Stimulated activated CD4-positive, alpha-beta T cell treated with anti-CD3 and anti-CD28 coated beads, TNF-alpha, amount 100 ng/mL, for 24 hours (primary cell): Measurements from ENCODE around the gene ZNF678.
"Not testable (repeated sequence)": the region's sequence is repeated elsewhere in the genome, so short reads cannot be mapped to it uniquely, and the experiment has no call there.

ENCODE experiments used
- DNase-seq, 3 experiments: peaks; one replicate each; pipeline ENCODE4 v3.0.0-alpha.2; 2020; ENCODE audit warnings: low read depth in 3 of 3

ZNF678 gene

DNA sequence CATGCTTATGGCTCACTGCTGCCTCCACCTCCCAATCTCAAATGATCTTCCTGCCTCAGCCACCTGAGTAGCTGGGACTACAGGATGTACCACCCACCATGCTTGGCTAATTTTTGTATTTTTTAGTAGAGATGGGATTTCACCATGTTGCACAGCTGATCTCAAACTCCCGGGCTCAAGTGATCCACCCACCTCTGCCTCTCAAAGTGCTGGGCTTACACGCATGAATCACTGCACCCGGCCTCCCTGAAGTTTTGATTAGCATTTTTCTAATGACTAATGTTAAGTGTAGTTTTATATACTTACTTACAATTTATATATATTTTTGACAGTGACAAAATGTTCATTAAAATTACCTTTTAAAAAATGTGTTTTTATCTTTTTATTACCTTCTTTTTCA is 41.1 kb downstream of the ZNF678 start:
- DNase-seq: no peak

DNA sequence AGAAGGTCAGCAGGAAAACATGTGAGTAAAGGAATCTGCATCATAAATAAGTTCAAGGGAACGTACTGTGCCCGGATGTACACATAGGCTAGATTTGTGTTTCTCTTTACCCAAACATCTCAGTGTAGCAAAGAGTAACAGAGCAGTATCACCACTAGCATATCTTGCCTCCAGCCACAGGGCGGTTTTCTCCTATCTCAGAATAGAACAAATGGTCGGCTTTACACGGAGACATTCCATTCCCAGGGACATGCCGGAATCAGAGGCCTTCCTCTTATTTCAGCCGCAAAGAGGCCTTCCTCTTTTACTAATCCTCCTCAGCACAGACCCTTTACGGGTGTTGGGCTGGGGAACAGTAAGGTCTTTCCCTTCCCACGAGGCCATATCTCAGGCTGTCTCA is 42.9 kb downstream of the ZNF678 start:
- not testable (repeated sequence) for DNase-seq

DNA sequence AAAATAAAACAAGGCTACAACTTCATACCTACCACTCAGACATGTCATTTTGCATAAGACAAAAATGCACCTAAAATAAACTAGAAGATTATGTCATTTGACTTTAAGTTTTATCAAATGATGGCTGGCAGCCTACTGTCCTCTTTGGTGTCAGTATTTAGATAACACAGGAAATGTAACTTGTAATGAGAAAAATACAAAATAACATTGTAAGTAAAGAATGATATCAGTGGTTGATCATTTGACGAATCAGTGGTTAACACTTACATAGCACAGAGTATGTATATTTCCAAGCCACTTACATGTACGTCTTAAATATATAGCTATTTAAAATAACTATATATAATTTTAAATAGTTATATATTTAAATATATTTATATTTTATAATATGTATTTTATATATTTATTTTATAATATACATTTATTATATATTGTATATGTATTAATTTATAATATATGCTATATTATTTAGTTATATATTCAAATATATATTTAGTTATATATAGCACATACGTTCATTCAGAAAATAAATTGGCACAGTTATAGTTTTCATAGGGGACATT is 44.1 kb downstream of the ZNF678 start:
- no peak for DNase-seq

GRCh38 chr1:227612658-227613057 is 49.3 kb downstream of the ZNF678 start:
- DNase-seq: no peak

DNA sequence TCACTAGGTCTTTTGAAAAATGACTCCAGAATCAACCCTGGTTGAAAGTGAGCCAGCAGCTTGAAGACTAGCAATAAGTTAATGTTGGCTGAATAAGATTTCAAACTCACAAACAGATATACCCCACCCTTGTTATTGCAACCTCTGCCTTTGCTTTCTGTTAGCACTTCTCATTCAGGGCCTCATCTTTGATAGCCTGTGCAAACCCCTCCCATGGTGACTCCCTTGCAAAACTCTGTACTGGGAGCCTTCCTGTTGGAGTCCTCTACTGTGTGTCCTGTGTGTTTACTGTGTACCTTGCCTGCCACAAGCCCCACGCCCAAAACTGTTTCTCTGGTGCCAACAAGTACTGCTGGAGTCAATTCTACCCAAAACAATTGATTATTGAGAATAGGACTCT is 50.2 kb downstream of the ZNF678 start:
- no peak for DNase-seq

- DNase-seq: no peak
These were observed 57.9 kb downstream of the ZNF678 start for GRCh38 chr1:227621211-227621610.

DNA sequence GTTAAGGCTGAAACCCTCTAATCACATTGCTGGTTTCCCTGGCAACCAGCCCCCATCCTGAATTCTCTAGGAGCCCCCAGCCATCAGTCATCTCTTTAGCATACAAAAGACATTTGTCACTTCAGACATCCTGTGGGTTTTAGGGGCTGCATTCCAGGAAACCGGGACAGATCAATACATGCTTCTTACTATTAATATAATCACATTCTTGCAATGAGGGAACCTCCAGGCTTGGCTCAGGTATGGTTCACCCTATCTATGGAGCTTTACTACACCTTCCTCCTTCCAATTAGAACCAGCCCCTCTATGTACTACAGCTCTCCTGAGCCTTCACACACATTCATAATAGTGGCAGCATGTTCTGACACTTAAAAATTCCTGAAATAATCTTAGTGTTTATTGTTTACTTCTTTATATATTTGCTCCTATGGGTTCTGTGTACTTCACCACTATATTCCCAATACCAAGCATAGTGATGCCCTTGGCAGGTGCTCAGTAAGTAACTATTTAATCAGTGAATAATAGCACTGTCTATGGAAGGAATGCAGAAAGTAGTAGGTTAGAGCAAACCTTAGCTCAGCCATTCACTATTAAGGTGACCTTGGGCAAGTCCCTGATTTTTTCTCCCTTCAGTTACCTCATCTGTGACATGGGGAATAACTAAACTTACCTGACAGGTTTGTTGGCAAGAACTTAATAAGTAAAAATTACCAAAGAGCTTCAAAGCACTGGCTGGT is 59.6 kb downstream of the ZNF678 start:
- DNase-seq: no peak

DNA sequence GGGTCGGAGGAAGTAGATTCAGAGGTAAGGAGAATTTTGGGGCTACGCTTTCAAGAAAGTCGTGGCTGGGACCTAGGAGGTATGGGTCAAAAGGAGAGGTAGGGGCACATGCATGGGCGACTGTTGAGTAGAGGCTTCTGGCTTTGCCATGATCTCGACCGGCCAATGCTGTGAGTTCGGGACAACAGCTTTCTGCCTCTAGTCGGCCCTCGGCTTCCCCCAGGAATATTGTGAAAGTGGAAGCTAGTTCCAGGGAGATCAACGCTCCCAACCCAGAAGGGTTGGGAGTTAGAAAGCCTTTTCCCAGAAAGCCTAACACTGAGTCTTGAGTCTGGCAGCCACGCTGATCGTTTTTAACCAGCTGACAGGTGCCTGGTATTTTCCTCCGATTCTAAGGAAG is 69.0 kb downstream of the ZNF678 start:
- DNase-seq: no peak

- DNase-seq: no peak
These were observed 72.2 kb downstream of the ZNF678 start for GRCh38 chr1:227635596-227635995.

GRCh38 chr1:227654431-227654830 is 91.1 kb downstream of the ZNF678 start:
- no peak for DNase-seq

DNA sequence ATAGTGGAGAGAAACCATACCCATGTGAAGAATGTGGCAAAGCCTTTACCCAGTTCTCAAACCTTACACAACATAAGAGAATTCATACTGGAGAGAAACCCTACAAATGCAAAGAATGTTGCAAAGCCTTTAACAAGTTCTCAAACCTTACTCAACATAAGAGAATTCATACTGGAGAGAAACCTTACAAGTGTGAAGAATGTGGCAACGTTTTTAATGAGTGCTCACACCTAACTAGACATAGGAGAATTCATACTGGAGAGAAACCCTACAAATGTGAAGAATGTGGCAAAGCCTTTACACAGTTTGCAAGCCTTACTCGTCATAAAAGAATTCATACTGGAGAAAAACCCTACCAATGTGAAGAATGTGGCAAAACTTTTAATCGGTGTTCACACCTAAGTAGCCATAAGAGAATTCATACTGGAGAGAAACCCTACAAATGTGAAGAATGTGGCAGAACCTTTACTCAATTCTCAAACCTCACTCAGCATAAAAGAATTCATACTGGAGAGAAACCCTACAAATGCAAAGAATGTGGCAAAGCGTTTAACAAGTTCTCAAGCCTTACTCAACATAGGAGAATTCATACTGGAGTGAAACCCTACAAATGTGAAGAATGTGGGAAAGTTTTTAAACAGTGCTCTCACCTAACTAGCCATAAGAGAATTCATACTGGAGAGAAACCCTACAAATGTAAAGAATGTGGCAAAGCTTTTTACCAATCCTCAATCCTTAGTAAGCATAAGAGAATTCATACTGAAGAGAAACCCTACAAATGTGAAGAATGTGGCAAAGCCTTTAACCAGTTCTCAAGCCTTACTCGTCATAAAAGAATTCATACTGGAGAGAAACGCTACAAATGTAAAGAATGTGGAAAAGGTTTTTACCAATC is 91.7 kb downstream of the ZNF678 start:
- no peak for DNase-seq

DNA sequence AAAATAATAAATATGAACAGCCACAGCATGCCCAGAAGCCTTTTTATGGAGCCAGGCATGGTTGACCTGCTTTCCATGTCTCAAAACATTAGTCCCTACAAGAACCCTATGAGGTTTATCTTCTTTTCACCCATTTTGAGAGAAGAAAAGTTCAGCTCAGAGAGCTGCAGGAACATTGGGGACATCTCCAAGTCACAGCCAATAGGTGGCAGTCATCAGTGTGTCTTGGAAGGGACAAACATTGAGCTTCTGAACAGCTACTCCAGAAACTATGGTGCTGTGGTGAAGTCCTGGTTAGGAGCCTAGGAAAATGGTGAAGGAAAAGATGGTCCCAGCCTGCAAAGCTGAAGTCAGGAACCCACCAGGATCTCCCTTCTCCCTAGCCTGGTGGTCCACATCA is 98.1 kb downstream of the ZNF678 start:
- no peak for DNase-seq

GRCh38 chr1:227662933-227663332 is 99.6 kb downstream of the ZNF678 start:
- DNase-seq: no peak

- no peak for DNase-seq
These were observed 102.9 kb downstream of the ZNF678 start for GRCh38 chr1:227666286-227666685.

DNA sequence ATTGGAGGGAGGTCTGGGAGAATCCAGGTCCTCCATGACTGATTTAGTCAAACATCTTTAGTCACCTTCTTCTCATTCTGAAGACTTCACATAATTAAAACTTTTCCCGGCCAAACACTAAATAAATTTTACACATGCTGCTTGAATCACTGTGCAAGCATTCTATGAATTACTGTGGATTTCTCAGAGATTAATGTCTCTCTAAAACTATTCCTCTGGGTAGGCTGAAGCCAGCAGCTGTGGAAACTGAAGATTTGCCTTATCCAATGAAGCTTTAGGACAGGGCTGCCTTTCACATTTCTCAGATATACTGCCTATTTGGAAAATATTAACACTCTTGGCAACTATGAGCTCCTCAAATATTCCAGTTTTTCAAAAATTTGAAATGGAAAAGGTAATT is 110.1 kb downstream of the ZNF678 start:
- no peak for DNase-seq

GRCh38 chr1:227685807-227686206 is 122.5 kb downstream of the ZNF678 start:
- DNase-seq: no peak

GRCh38 chr1:227697321-227697864 is 134.0 kb downstream of the ZNF678 start:
- no peak for DNase-seq

DNA sequence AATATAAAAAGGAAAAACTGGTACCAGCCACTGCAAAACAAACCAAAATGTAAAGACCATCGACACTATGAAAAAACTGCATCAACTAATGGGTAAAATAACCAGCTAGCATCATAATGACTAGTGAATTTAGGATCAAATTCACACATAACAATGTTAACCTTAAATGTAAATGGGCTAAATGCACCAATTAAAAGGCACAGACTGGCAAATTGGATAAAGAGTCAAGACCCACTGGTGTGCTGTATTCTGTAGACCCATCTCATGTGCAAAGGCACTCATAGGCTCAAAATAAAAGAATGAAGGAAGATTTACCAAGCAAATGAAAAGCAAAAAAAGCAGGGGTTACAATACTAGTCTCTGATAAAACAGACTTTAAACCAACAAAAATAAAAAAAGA is 138.3 kb downstream of the ZNF678 start:
- not testable (repeated sequence) for DNase-seq

DNA sequence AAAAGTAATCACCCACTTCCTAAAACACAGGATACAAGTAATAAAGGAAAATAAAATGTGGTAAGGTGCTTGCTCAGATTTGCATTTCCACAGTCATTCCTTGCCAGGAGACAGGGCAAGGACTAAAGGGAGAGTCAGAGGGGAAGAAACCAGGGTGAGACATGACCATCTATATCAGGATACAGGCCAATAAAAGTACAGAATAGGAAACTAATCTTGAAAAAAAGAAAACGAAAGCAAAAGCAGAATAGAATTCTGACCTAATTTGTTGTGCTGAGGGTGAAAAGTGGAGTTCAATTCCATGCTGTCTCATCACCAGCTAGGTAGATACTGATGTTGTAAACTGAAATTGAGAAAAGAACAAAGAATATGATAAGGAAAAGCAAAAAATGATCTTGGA is 144.5 kb downstream of the ZNF678 start:
- no peak for DNase-seq

GRCh38 chr1:227709451-227709850 is 146.1 kb downstream of the ZNF678 start:
- no peak for DNase-seq

- not testable (repeated sequence) for DNase-seq
These were observed 147.1 kb downstream of the ZNF678 start for GRCh38 chr1:227710474-227710873.

DNA sequence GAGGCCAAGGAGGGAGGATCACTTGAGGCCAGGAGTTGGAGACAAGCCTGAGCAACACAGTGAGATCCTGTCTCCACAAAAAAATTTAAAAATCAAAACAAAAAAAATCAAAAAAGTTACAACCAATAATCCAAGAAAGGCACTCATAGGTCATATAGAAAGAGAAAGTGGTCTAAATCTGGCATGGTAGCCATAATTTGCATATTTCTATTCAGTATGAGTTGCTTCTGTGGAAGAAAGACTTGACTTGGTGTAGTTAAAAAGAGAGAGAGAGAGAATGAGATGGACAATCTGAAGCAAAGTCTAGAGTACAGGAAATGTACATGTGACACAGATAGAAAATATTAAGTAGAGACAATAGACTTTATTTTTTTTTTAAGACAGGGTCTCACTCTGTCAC is 149.3 kb downstream of the ZNF678 start:
- no peak for DNase-seq
